BLaER1 (cell line): ENCODE results near the gene RNF128.

Experiments
- H3K27ac ChIP-seq: shearing (Covaris generic); formaldehyde crosslinking; 2 replicates; pipeline ENCODE4 v1.8.1; 2022
- H3K27me3 ChIP-seq: shearing (Covaris generic); formaldehyde crosslinking; 2 replicates; pipeline ENCODE4 v1.8.1; 2022
- H3K36me3 ChIP-seq: shearing (Covaris generic); formaldehyde crosslinking; 2 replicates; pipeline ENCODE4 v1.8.1; 2022
- H3K4me1 ChIP-seq: shearing (Covaris generic); formaldehyde crosslinking; 2 replicates; pipeline ENCODE4 v1.8.1; 2022
- H3K4me2 ChIP-seq: shearing (Covaris generic); formaldehyde crosslinking; 2 replicates; pipeline ENCODE4 v1.8.1; 2022
- H3K4me3 ChIP-seq: shearing (Covaris generic); formaldehyde crosslinking; 2 replicates; pipeline ENCODE4 v1.8.1; 2022
- H3K9ac ChIP-seq: shearing (Covaris generic); formaldehyde crosslinking; 2 replicates; pipeline ENCODE4 v1.8.1; 2022
- H3K9me3 ChIP-seq: shearing (Covaris generic); formaldehyde crosslinking; 2 replicates; pipeline ENCODE4 v1.8.1; 2022
- H4K20me1 ChIP-seq: shearing (Covaris generic); formaldehyde crosslinking; 2 replicates; pipeline ENCODE4 v1.8.1; 2022
- Cebpa-rat ChIP-seq: shearing (Covaris generic); IDR thresholded peaks from 2 replicates; pipeline ENCODE4 v1.8.1; 2022

Gene RNF128

GRCh38 chrX:106710771-106711170 lies 15.7 kb upstream of the RNF128 start:
- peaks cover 67% of the 10 kb centered on the region for H3K27me3 ChIP-seq
- H3K4me3 ChIP-seq = no peak overlapping the region
- 0 out of 2 replicates have a peak, but pooled peaks cover 5% of the 10 kb centered on the region for H3K4me1 ChIP-seq
- no peaks in the 10 kb centered on the region for H4K20me1 ChIP-seq
- H3K36me3 ChIP-seq = no peaks in the 10 kb centered on the region
- no peak overlapping the region for H3K27ac ChIP-seq
- H3K4me2 ChIP-seq = peak overlapping the region; percentile 7; the same call in 1 of the 2 replicates
- no peak overlapping the region for H3K9ac ChIP-seq
- no peaks in the 10 kb centered on the region for H3K9me3 ChIP-seq
- TF ChIP-seq Cebpa-rat = no peak

- H4K20me1 ChIP-seq = no peaks in the 10 kb centered on the region
Measured at GRCh38 chrX:106711375-106711774, 15.1 kb upstream of the RNF128 start.

GRCh38 chrX:106716004-106716403 lies 10.5 kb upstream of the RNF128 start:
- H3K9ac ChIP-seq = no peak overlapping the region
- 0 out of 2 replicates have a peak, but pooled peaks cover 1% of the 10 kb centered on the region for H3K4me1 ChIP-seq
- H3K27me3 ChIP-seq = peaks cover 84% of the 10 kb centered on the region
- H3K9me3 ChIP-seq = no peaks in the 10 kb centered on the region
- no peak overlapping the region for H3K4me3 ChIP-seq
- no peak overlapping the region for H3K4me2 ChIP-seq
- TF ChIP-seq Cebpa-rat = no peak
- no peak overlapping the region for H3K27ac ChIP-seq
- H4K20me1 ChIP-seq = no peaks in the 10 kb centered on the region
- no peaks in the 10 kb centered on the region for H3K36me3 ChIP-seq

More at GRCh38 chrX:106711375-106711774, 15.1 kb upstream of the RNF128 start:
- no peak overlapping the region for H3K4me2 ChIP-seq
- H3K27me3 ChIP-seq = peaks cover 72% of the 10 kb centered on the region
- no peak overlapping the region for H3K4me3 ChIP-seq
- no peaks in the 10 kb centered on the region for H3K9me3 ChIP-seq
- no peak overlapping the region for H3K9ac ChIP-seq
- TF ChIP-seq Cebpa-rat = no peak
- 0 out of 2 replicates have a peak, but pooled peaks cover 5% of the 10 kb centered on the region for H3K4me1 ChIP-seq
- no peak overlapping the region for H3K27ac ChIP-seq
- no peaks in the 10 kb centered on the region for H3K36me3 ChIP-seq

GRCh38 chrX:106716463-106716862 lies 10.0 kb upstream of the RNF128 start:
- no peaks in the 10 kb centered on the region for H3K36me3 ChIP-seq
- no peak overlapping the region for H3K27ac ChIP-seq
- H3K4me3 ChIP-seq = no peak overlapping the region
- no peaks in the 10 kb centered on the region for H4K20me1 ChIP-seq
- peaks cover 85% of the 10 kb centered on the region for H3K27me3 ChIP-seq
- no peak overlapping the region for H3K9ac ChIP-seq
- no peak for TF ChIP-seq Cebpa-rat
- H3K4me1 ChIP-seq = no peaks in the 10 kb centered on the region
- no peaks in the 10 kb centered on the region for H3K9me3 ChIP-seq
- H3K4me2 ChIP-seq = no peak overlapping the region

- H4K20me1 ChIP-seq = no peaks in the 10 kb centered on the region
- TF ChIP-seq Cebpa-rat = no peak
- H3K4me1 ChIP-seq = no peaks in the 10 kb centered on the region
- H3K27me3 ChIP-seq = peaks cover 83% of the 10 kb centered on the region
- H3K9me3 ChIP-seq = no peaks in the 10 kb centered on the region
- H3K4me2 ChIP-seq = no peak overlapping the region
- H3K4me3 ChIP-seq = no peak overlapping the region
- no peaks in the 10 kb centered on the region for H3K36me3 ChIP-seq
- H3K9ac ChIP-seq = no peak overlapping the region
- no peak overlapping the region for H3K27ac ChIP-seq
Measured at GRCh38 chrX:106718709-106719108, 7.8 kb upstream of the RNF128 start.

- Histone ChIP-seq H3K27ac (no peak overlapping the region), H3K36me3 (no peaks in the 10 kb centered on the region), H3K9ac (no peak overlapping the region), H3K4me2 (no peak overlapping the region), H3K4me1 (no peaks in the 10 kb centered on the region), H4K20me1 (no peaks in the 10 kb centered on the region), H3K4me3 (no peak overlapping the region), H3K9me3 (peaks cover 14% of the 10 kb centered on the region), H3K27me3 (peaks cover 90% of the 10 kb centered on the region)
- TF ChIP-seq Cebpa-rat = no peak
Measured at GRCh38 chrX:106725931-106726330, 570 bp upstream of the RNF128 start.

- no peak overlapping the region for H3K4me2 ChIP-seq
- peaks cover 14% of the 10 kb centered on the region for H3K9me3 ChIP-seq
- H3K9ac ChIP-seq = no peak overlapping the region
- H3K27me3 ChIP-seq = peaks cover 87% of the 10 kb centered on the region
- no peaks in the 10 kb centered on the region for H3K36me3 ChIP-seq
- H3K4me1 ChIP-seq = no peaks in the 10 kb centered on the region
- H3K4me3 ChIP-seq = no peak overlapping the region
- no peak overlapping the region for H3K27ac ChIP-seq
- TF ChIP-seq Cebpa-rat = no peak
- no peaks in the 10 kb centered on the region for H4K20me1 ChIP-seq
Measured at GRCh38 chrX:106728337-106728736, 1.8 kb downstream of the RNF128 start.

GRCh38 chrX:106730401-106730800 lies 3.9 kb downstream of the RNF128 start:
- Histone ChIP-seq H3K9ac (no peak overlapping the region), H3K27me3 (peaks cover 88% of the 10 kb centered on the region), H3K4me1 (no peaks in the 10 kb centered on the region), H3K4me2 (no peak overlapping the region), H4K20me1 (no peaks in the 10 kb centered on the region), H3K36me3 (no peaks in the 10 kb centered on the region), H3K27ac (no peak overlapping the region), H3K9me3 (peaks cover 14% of the 10 kb centered on the region), H3K4me3 (no peak overlapping the region)
- no peak for TF ChIP-seq Cebpa-rat

- Histone ChIP-seq H3K27me3 (peaks cover 83% of the 10 kb centered on the region), H3K4me1 (no peaks in the 10 kb centered on the region), H3K9me3 (peaks cover 11% of the 10 kb centered on the region), H3K4me2 (no peak overlapping the region), H3K36me3 (no peaks in the 10 kb centered on the region), H3K27ac (no peak overlapping the region), H3K4me3 (no peak overlapping the region), H4K20me1 (no peaks in the 10 kb centered on the region), H3K9ac (no peak overlapping the region)
- TF ChIP-seq Cebpa-rat = no peak
Measured at GRCh38 chrX:106731590-106731989, 5.1 kb downstream of the RNF128 start.

GRCh38 chrX:106734827-106735226 lies 8.3 kb downstream of the RNF128 start:
- Histone ChIP-seq H3K27me3 (peaks cover 67% of the 10 kb centered on the region), H3K36me3 (no peaks in the 10 kb centered on the region), H3K4me1 (no peaks in the 10 kb centered on the region), H3K4me2 (no peak overlapping the region), H3K9me3 (no peaks in the 10 kb centered on the region), H3K4me3 (no peak overlapping the region), H3K27ac (no peak overlapping the region), H3K9ac (no peak overlapping the region), H4K20me1 (no peaks in the 10 kb centered on the region)
- no peak for TF ChIP-seq Cebpa-rat

- no peaks in the 10 kb centered on the region for H3K4me1 ChIP-seq
- H4K20me1 ChIP-seq = no peaks in the 10 kb centered on the region
- no peak overlapping the region for H3K4me2 ChIP-seq
- no peak overlapping the region for H3K4me3 ChIP-seq
- H3K27me3 ChIP-seq = peaks cover 35% of the 10 kb centered on the region; the same call in 1 of the 2 replicates
- no peak overlapping the region for H3K27ac ChIP-seq
- no peak for TF ChIP-seq Cebpa-rat
- no peak overlapping the region for H3K9ac ChIP-seq
- H3K36me3 ChIP-seq = no peaks in the 10 kb centered on the region
- H3K9me3 ChIP-seq = no peaks in the 10 kb centered on the region
Measured at GRCh38 chrX:106740193-106740780, 13.8 kb downstream of the RNF128 start.
